Motor neuron (in vitro differentiated cells): ENCODE data around the gene LILRB5. TPM values are rescaled to one million over a fixed set of nuclear protein-coding genes. Genes with fewer than 3 reads are reported as not detected.
"Not testable (repeated sequence)": the region's sequence is repeated elsewhere in the genome, so short reads cannot be mapped to it uniquely, and the experiment has no call there.

ENCODE experiments used
- ATAC-seq, 8 experiments: fragments of 200-7000 bp; cut with Tn5 transposase; replicated peaks in 6 of 8; 2 replicates each; pipeline ENCODE4 v1.8.0; 2021; ENCODE audit warnings: mild to moderate bottlenecking in 8 of 8, moderate library complexity in 8 of 8
- H3K27ac ChIP-seq, 2 donors: fragments of 250-450 bp; sonication (Bioruptor Pico); 2 replicates each; pipeline ENCODE4 v1.9.0; 2021; ENCODE audit warnings: antibody characterized with exemption in 2 of 2, mild to moderate bottlenecking in 2 of 2, moderate library complexity in 1 of 2
- H3K4me1 ChIP-seq, 2 donors: fragments of 250-450 bp; sonication (Bioruptor Pico); replicated peaks in 1 of 2; 2 replicates each; pipeline ENCODE4 v1.6.1; 2021; ENCODE audit warnings: antibody characterized with exemption in 2 of 2, mild to moderate bottlenecking in 2 of 2, moderate library complexity in 1 of 2
- H3K4me3 ChIP-seq, 5 donors: fragments of 250-450 bp; sonication (Bioruptor Pico); 2 replicates each; pipeline ENCODE4 v1.9.0; 2021; ENCODE audit warnings: antibody characterized with exemption in 5 of 5, mild to moderate bottlenecking in 5 of 5, moderate library complexity in 4 of 5
- WGBS, 10 experiments: fragments of 450-650 bp; shearing (Covaris generic); methylation state at CpG; one replicate each; pipeline ENCODE4 v1.0.0; 2022; 5-methylcytosine and 5-hydroxymethylcytosine counted together
- in situ Hi-C, 9 experiments: fragments of 400-800 bp; cut with MboI; loops; one replicate each; pipeline ENCODE4 v1.15.0; 2021; ENCODE audit warnings: low sequenced_read_pairs in 9 of 9, low pct_unique_long_range_greater_than_20kb in 2 of 9; ENCODE audit not compliant: unreplicated experiment in 9 of 9
- total RNA-seq, 8 experiments: library from RNA; unstranded; fragments of 300-600 nt; gene quantifications; 2 replicates each; pipeline versions ENCODE4 v1.2.3 to v1.2.4, GENCODE V29; 2022

LILRB5 gene
- total RNA-seq, 8 experiments from 2014 or later = under 0.01 to 0.81 (median 0.17) TPM; not detected in 2

DNA sequence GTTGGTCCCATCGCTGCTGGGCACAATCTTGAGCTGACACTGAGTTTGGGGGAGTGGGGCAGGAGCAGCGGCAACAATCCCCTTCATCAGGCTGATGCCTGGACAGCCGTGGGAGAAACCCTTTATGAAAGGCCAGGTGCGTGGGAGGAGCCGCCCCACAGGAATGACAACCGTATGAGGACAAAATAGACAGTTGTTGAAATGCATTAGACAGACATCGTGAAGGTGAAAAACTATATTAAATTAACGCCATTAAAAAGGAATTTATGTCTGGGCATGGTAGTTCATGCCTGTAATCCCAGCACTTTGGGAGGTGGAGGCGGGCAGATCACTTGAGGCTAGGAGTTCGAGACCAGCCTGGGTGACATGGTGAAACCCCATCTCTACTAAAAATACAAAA lies 32.5 kb downstream of the LILRB5 start:
- H3K4me1 ChIP-seq, in situ Hi-C loops, H3K27ac ChIP-seq, H3K4me3 ChIP-seq, ATAC-seq: not testable (repeated sequence)
- WGBS, 10 experiments = 77 to 94% (median 81%) methylated on average over 2 to 7 of the region's 10 CpGs; no CpG with 5 or more reads in 2 of the 10 experiments

DNA sequence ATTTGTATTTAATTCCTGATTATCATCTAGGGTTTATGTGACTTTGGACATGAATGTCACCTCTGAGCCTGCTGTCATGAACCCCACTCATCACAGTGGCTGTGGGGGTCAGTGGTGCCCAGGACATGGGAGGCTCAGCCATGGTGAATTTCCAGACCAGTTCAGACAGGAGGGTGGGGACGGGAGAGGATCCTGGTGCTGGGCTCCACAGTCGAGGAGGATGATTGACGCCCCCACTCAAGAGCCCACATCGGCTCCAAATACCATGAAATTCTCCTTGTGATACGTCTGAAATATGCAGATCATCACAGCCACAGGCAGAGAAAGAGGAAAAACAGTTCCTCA lies 33.2 kb downstream of the LILRB5 start:
- H3K4me3 ChIP-seq, H3K27ac ChIP-seq, ATAC-seq, H3K4me1 ChIP-seq, in situ Hi-C loops: not testable (repeated sequence)
- WGBS, 10 experiments = 100% methylated on average over 1 of the region's 5 CpGs; no CpG with 5 or more reads in 9 of the 10 experiments

DNA sequence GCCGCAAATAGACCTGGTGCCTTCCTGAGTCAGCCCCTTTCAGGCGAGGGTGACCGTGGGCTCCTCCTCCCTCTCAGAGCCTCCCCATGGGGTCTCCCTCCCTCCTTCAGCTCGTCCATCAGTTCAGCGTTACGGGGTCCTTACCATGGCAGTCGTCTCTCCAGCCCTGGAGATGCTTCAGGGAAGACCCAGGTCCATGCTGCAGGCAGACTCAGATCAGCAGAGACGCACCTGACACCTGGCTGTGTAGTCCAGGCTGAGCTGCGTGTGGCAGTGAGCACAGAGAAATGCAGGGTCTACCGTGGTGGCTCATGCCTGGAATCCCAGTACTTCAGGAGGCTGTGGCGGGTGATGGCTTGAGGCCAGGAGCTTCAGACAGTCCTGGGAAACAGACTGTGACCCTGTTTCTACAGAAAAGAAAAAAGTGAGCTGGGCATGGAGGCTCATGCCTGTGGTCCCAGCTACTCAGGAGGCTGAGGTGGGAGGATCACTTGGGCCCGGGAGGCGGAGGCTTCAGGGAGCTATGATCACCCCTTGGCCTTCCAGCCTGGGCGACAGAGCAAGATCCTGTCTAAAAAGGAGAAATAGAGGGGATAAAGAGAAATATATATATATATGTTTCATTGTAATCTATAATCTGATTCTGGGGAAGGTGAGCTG lies 33.7 kb downstream of the LILRB5 start:
- in situ Hi-C loops, H3K27ac ChIP-seq, H3K4me3 ChIP-seq, H3K4me1 ChIP-seq: not testable (repeated sequence)
- 25 to 69% (median 49%) methylated on average over 2 to 10 of the region's 14 CpGs; no CpG with 5 or more reads in 6 of the 10 experiments for WGBS, 10 experiments
- peak in 5 of 8 experiments; percentile 10 to 82 (median 24) for ATAC-seq

DNA sequence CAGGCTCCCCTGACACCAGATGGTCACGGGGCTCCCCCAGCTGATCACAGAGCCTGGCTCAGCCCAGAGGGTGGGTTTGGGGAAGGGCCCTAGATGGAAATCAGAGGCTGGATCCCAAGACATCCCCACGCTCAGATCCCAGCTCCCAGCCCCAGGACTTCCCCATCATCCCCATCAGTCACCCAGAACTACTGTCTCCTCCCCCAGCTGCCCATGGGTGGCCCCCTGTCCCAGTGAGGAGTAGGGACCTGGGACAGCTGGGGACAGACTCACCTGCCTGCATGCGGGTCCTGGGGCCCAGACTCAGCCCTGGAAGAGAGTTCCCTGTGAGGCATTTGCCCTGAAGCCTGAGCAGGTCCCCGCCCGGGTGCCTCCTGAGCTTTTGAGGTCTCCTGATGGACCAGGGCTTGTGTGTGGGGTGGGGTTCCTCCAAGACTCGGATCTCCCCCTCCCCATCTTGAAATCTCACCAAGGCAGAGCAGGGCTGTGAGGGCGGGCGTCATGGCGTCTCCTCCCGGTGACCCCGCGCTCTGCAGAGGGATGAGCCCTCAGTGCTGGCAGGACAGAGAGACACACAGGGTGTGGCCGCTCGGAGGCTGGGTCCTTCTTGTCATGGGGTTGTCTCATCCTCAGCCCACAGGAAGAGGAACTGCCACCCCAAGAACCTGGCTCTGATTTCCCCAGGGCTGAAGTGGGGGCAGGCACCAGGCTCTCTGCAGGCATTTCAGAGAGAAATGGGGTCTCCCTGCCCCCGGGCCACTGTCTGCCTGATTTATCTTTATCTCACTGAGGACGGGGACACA lies 34.4 kb downstream of the LILRB5 start, which contains the start of gene LILRB3:
Gene LILRB3 (minus strand): TSS at position 534 of the 803 bp plus-strand sequence. CDS start 31 bp downstream, at position 503.
- H3K4me3 ChIP-seq, in situ Hi-C loops: not testable (repeated sequence)
- peak; percentile 18 to 72 (median 26) for ATAC-seq

DNA sequence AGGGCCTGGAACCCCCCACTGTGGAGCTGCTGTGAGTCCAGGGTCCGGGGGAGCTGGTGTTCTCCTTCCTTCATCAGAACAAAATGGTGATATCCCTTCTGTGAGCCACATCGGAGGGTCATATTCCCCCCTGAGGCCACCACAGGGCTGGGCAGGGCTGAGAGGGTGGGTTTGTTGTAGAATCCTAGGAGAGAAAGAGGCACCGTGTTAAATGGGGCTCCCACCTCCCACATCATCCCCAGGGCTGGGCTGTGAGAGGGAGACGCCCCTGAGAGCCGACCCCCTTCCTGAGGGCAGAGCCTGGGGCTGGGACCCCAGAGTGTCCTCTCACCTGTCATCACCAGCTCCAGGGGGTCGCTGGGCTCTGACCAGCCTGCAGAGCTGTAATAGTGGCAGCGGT lies 35.1 kb downstream of the LILRB5 start:
- 80 to 90% methylated on average over 1 to 2 of the region's 7 CpGs; no CpG with 5 or more reads in 8 of the 10 experiments for WGBS, 10 experiments
- H3K4me3 ChIP-seq, H3K27ac ChIP-seq, in situ Hi-C loops, H3K4me1 ChIP-seq, ATAC-seq: not testable (repeated sequence)

More for the DNA sequence above, 34.4 kb downstream of the LILRB5 start, which contains the start of gene LILRB3:
- not testable (repeated sequence) for H3K4me1 ChIP-seq, H3K27ac ChIP-seq
- whole genome bisulfite sequencing, 10 experiments = 56 to 80% (median 70%) methylated on average over 2 to 11 of the region's 16 CpGs; no CpG with 5 or more reads in 4 of the 10 experiments

DNA sequence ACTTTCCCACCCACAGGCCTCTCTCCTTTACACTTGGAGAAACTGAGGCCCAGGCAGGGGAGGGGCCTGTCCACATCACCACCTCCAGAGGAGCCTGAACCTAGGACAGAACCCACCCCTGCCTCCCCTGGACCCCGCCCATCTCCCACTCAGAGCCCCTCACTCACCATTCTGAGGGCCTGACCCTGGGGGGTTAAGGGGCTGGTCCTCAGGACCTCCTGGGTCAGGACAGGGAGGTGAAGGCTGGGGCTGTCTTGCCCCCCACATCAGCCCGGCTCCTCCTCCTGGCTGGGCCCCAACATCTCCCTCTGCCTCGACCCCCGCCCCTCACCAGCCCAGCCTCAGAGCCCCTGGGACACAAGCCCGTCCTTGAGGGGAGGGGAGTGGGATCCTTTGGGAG lies 37.4 kb downstream of the LILRB5 start:
- H3K4me1 ChIP-seq, ATAC-seq, in situ Hi-C loops, H3K4me3 ChIP-seq, H3K27ac ChIP-seq: not testable (repeated sequence)
- WGBS, 10 experiments = no CpG with 5 or more reads among the region's 5 CpGs

DNA sequence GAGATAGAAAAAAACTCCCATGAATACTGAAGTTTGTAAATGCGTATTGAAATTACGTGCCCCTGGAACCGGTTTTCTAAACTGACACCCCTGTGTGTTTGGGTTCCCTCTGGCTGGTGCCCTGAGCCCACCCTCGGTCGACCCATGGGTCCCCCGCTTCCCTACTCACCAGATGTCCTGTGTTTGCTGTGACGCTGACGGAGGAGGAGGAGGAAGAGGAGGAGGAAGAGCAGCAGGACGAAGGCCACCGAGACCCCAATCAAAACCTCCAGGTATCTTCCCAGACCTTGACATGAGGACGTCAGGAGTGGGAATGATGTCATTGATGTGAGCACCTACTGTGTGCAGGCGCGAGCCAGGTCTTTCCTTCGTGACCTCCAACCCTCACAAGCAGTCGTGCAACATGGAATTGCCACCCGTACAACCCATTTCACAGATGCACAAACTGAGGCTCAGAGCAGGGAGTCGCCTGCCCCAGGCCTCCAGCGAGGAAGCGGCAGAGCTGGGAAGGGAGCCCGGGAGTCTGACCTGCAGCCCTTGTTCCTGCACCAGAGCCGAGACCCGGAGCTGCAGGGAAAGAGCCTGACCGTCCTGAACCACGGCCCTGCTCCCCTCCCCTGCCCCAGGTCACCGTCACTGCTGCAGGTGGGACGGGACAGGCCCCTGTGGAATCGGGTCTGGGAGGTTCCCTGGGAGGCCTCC lies 38.0 kb downstream of the LILRB5 start:
- Histone ChIP-seq H3K4me3 (no peak overlapping the region), H3K27ac (no peak overlapping the region), H3K4me1 (peaks cover 3 to 6% of the 10 kb centered on the region in 2 donors)
- in situ Hi-C loops = no loop called here
- 60 to 100% (median 94%) methylated on average over 1 to 9 of the region's 27 CpGs; no CpG with 5 or more reads in 4 of the 10 experiments for WGBS, 10 experiments
- ATAC-seq = no peak

DNA sequence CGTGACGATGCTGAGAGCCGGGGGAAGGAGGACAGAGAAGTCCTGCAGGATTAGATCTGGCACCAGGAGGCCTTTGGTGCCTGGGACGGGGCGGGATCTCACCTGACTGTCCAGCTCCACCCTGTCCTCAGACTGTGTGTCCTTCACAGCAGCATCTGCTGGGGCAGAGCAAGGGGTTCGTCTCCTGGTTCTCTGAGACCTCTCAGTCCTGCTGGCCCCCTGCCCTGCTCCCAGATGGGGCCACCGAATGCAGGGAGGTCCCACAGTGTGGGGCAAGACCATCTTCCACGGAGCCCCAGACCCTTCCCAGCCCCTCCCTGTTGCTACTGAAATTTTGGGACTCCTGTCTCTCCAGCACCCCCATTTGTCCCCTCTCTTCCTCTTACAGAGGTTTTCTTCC lies 38.8 kb downstream of the LILRB5 start:
- in situ Hi-C loops = no loop called here
- peak in 1 of 8 experiments; percentile 13 for ATAC-seq
- WGBS, 10 experiments = 27% methylated on average over 4 of the region's 8 CpGs; no CpG with 5 or more reads in 9 of the 10 experiments

DNA sequence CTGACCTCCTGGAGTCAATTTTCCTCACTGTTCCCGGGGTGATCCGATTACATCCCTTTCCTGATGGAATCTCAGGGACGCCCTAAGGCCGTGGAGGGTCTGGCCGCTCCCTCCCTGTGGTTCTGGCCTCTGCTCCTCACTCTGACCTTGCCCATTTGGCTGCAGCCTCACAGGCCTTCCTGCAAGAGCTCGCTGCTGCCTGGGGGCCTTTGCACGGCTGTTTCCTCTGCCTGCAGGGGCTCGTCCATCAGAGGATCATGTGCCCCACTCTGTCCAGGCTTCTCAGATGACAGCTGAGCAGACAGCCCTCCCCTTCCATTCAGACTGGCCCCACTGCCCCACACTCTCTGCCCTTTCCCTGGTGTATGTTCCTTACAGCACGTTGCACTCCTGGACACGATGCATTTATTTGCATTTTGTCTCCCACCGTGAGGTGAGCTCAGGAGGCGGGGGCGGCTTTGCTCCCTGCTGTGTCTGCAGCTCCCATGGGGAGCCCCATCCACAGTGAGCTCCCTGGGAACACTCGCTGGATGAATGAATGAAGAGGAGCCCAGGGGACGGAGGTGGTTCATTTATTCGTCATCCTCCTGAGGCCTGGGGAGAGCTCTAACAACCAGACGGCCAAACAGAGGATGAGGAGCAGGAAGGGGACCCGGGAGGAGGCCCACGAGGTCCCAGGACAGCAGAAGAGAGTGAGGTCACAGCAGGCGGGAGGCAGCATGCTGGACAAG lies 39.4 kb downstream of the LILRB5 start:
- not testable (repeated sequence) for H3K4me3 ChIP-seq
- peak in 1 of 8 experiments; percentile 3 for ATAC-seq

More for the DNA sequence above, 38.8 kb downstream of the LILRB5 start:
- Histone ChIP-seq H3K27ac (no peak overlapping the region), H3K4me3 (no peak overlapping the region), H3K4me1 (peaks cover 3 to 6% of the 10 kb centered on the region in 2 donors)

DNA sequence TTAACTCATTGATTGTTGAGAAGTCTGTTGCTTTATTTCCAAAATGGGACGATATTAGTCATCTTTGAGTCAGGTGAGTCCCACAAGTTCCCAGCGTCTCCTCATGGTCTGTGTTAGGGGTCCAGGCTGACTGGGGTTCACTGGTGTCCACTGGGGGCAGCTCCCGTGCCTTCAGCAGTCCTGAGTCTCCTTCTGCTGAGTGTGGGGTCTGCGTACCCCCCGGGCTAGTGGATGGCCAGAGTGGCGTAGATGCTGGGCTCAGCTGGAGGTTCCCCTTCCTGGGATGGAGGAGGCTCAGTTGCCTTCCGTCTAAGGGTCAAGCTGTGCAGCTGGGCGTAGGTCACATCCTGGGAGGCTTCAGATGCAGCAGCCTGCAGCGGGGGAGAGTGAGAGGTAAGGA lies 40.2 kb downstream of the LILRB5 start:
- Histone ChIP-seq H3K27ac (no peak overlapping the region), H3K4me1 (peaks cover 3 to 6% of the 10 kb centered on the region in 2 donors), H3K4me3 (no peak overlapping the region)
- in situ Hi-C loops = no loop called here
- no peak for ATAC-seq
- 67 to 92% (median 89%) methylated on average over 1 to 5 of the region's 9 CpGs; no CpG with 5 or more reads in 7 of the 10 experiments for WGBS, 10 experiments

More for the DNA sequence above, 39.4 kb downstream of the LILRB5 start:
- WGBS, 10 experiments = 25 to 84% methylated on average over 4 to 7 of the region's 20 CpGs; no CpG with 5 or more reads in 8 of the 10 experiments
- H3K27ac ChIP-seq, in situ Hi-C loops, H3K4me1 ChIP-seq: not testable (repeated sequence)

DNA sequence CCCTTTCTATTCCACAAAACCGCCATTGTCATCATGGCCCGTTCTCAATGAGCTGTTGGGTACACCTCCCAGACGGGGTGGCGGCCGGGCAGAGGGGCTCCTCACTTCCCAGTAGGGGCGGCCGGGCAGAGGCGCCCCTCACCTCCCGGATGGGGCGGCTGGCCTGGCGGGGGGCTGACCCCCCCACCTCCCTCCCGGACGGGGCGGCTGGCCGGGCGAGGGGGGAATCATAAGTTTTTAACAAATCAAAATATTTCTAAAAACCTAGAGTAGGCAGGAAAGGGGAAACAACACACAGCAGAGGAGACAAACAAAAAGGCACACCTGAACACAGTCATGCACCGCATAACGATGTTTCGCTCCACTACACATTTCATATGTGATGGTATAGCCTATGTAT lies 42.3 kb downstream of the LILRB5 start:
- ATAC-seq, H3K4me3 ChIP-seq, H3K27ac ChIP-seq, H3K4me1 ChIP-seq, in situ Hi-C loops: not testable (repeated sequence)
- 100% methylated on average over 1 of the region's 19 CpGs; no CpG with 5 or more reads in 9 of the 10 experiments for WGBS, 10 experiments

DNA sequence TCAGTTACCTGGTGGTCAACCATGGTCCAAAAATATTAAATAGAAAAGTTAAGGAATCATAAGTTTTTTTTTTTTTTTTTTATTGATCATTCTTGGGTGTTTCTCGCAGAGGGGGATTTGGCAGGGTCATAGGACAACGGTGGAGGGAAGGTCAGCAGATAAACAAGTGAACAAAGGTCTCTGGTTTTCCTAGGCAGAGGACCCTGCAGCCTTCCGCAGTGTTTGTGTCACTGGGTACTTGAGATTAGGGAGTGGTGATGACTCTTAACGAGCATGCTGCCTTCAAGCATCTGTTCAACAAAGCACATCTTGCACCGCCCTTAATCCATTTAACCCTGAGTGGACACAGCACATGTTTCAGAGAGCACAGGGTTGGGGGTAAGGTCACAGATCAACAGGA lies 42.9 kb downstream of the LILRB5 start:
- in situ Hi-C loops, ATAC-seq, H3K4me3 ChIP-seq, H3K27ac ChIP-seq: not testable (repeated sequence)
- H3K4me1 ChIP-seq = peaks cover 12 to 15% of the 10 kb centered on the region in 2 donors
- 50 to 100% (median 90%) methylated on average over 1 to 2 of the region's 5 CpGs; no CpG with 5 or more reads in 7 of the 10 experiments for WGBS, 10 experiments
